GM15510 (cell line): ENCODE results near the gene SEC16A.

Experiments
- POLR2A ChIP-seq: IDR thresholded peaks from 3 replicates; pipeline ENCODE4 v1.6.1; 2011; ENCODE audit warnings: borderline replicate concordance; ENCODE audit not compliant: insufficient read length; ENCODE audit errors: extremely low read depth

SEC16A gene

GRCh38 chr9:136482793-136483588 lies at the start of gene SEC16A:
SEC16A (minus strand) TSS chr9:136483040; CDS start chr9:136477615, 5,425 bp downstream.
- TF ChIP-seq POLR2A = peak; percentile 92

GRCh38 chr9:136531904-136532798 lies 49.3 kb upstream of the SEC16A start:
- TF ChIP-seq POLR2A = no peak

- no peak for TF ChIP-seq POLR2A
These were observed 48.5 kb upstream of the SEC16A start for GRCh38 chr9:136531186-136531903.

- no peak for TF ChIP-seq POLR2A
These were observed 47.7 kb upstream of the SEC16A start for GRCh38 chr9:136530461-136531089.

- TF ChIP-seq POLR2A = no peak
These were observed 46.9 kb upstream of the SEC16A start for GRCh38 chr9:136529516-136530460.

GRCh38 chr9:136528716-136529341 lies 46.0 kb upstream of the SEC16A start:
- TF ChIP-seq POLR2A = no peak

- no peak for TF ChIP-seq POLR2A
These were observed 45.2 kb upstream of the SEC16A start for GRCh38 chr9:136527721-136528710.

GRCh38 chr9:136527131-136527530 lies 44.3 kb upstream of the SEC16A start:
- TF ChIP-seq POLR2A = no peak

- TF ChIP-seq POLR2A = no peak
These were observed 43.8 kb upstream of the SEC16A start for GRCh38 chr9:136526625-136527066.

GRCh38 chr9:136525841-136526499 lies 43.1 kb upstream of the SEC16A start:
- TF ChIP-seq POLR2A = no peak

GRCh38 chr9:136525207-136525606 lies 42.4 kb upstream of the SEC16A start:
- no peak for TF ChIP-seq POLR2A
